HepG2 (cell line): ENCODE results near the gene MDM4.

Experiments used
- BCL6 ChIP-seq: IDR thresholded peaks from 2 replicates; pipeline ENCODE4 v1.6.1; 2016; ENCODE audit warnings: missing genetic modification reagents, missing compliant biosample characterization
- CEBPG ChIP-seq: IDR thresholded peaks from 2 replicates; pipeline ENCODE4 v1.6.1; 2016
- TF ChIP-seq, protein P1 (sequence below): sonication (generic); formaldehyde crosslinking; IDR thresholded peaks from 2 replicates; pipeline ENCODE4 v1.4.0; 2020; ENCODE audit warnings: missing genetic modification reagents

DNA sequence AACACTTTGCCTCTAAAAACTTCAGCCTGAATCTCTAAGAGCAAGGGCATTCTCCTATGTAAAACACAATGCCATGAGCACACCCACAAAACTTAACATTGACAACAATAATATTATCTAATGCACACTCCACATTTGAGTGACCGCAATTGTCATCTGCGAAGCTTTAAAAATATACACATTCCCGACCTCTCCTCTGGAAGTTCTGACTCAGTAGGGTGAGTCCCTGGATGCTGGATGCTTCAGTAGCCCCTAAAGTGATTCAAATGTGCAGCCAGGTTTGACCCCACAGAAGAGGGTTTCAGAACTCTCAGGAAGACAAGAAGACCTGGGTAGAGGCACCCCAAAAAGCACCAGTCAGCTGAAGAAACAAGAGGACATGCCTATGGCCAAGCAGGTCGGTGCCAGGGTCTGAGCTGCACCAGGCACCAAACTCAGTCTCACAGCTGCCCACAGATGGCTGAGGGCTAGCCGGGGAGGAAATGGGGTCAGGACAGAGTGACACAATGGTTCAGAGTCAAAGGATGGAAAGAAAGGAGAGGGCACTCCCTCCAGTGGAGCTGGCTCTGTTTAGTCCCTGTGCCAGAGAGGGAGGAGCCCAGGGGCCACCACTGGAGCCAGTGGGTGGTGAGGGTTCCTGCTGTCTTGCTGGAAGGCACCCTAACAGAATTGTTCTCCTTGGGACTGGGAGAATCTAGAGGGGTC lies 39.0 kb upstream of the MDM4 start:
- TF ChIP-seq, protein P1, sequence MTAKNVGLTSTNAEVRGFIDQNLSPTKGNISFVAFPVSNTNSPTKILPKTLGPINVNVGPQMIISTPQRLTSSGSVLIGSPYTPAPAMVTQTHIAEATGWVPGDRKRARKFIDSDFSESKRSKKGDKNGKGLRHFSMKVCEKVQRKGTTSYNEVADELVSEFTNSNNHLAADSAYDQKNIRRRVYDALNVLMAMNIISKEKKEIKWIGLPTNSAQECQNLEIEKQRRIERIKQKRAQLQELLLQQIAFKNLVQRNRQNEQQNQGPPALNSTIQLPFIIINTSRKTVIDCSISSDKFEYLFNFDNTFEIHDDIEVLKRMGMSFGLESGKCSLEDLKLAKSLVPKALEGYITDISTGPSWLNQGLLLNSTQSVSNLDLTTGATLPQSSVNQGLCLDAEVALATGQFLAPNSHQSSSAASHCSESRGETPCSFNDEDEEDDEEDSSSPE (CRISPR knock-in tag), result no peak
- no peak for TF ChIP-seq CEBPG (CRISPR knock-in tag)
- no peak for TF ChIP-seq BCL6 (CRISPR knock-in tag)
